NT2/D1 (cell line): ENCODE results near the gene PLXDC2.

Source experiments
- SUZ12 ChIP-seq: IDR thresholded peaks from 2 replicates; pipeline ENCODE4 v1.6.1; 2011; ENCODE audit not compliant: insufficient read length, insufficient read depth; ENCODE audit errors: extremely low read depth
- YY1 ChIP-seq: IDR thresholded peaks from 2 replicates; pipeline ENCODE4 v1.6.1; 2011; ENCODE audit not compliant: insufficient read length, insufficient read depth
- ZNF274 ChIP-seq: IDR thresholded peaks from 2 replicates; pipeline ENCODE4 v1.6.1; 2011; ENCODE audit warnings: mild to moderate bottlenecking, low read depth, low read length

- TF ChIP-seq ZNF274 (no peak), YY1 (no peak), SUZ12 (no peak)
Measured at GRCh38 chr10:19946791-19947190, 130.6 kb downstream of the PLXDC2 start.
